DMS79 (cell line): ENCODE results near the gene PDZD2.
"Not testable (repeated sequence)": the region's sequence is repeated elsewhere in the genome, so short reads cannot be mapped to it uniquely, and the experiment has no call there.

ENCODE experiments used
- DNase-seq: peaks from one replicate; lab custom pipeline; 2025; lab: John Stamatoyannopoulos, UW

Gene PDZD2

GRCh38 chr5:32103521-32103920 lies 464.6 kb downstream of the PDZD2 start:
- DNase-seq = no peak

DNA sequence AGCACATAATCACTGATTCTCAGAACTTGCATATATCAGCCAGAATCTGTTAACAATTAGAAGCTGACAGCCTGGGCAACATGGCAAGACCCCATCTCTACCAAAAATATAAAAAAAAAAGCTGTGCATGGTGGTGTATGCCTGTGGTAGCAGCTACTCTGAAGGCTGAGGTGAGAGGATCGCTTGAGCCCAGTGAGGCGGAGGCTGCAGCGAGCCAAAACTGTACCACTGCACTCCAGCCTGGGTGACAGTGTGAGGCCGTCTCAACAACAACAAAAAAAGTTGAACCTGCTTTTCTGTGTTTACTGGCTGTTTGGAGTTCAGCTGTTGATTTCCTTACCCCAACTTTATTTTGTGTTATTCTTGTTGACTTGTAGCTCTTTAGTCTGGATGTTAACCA lies 468.4 kb downstream of the PDZD2 start:
- no peak for DNase-seq

- DNase-seq = no peak
Measured at GRCh38 chr5:32108167-32108566, 469.2 kb downstream of the PDZD2 start.

GRCh38 chr5:32109236-32109635 lies 470.3 kb downstream of the PDZD2 start:
- no peak for DNase-seq

- no peak for DNase-seq
Measured at GRCh38 chr5:32110111-32110696, 471.3 kb downstream of the PDZD2 start.

DNA sequence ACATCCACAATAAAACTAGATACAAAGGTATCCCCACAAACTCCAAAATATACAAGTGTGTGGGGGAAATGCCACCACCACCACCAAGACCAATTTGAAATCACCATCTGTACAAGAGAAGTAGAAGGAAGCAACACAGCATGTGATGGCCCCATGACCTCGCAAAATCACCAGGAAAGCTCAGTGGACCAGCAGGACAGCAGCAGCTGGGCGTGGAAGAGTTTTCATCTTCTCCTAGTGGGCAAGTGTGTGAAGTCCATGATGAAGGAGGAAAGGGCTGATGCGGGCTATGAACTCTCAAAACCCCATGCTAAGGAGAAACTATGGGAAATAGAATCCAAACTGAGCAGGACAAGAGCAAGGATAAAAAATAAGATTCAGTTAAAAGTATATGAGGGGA lies 477.1 kb downstream of the PDZD2 start:
- DNase-seq = no peak

DNA sequence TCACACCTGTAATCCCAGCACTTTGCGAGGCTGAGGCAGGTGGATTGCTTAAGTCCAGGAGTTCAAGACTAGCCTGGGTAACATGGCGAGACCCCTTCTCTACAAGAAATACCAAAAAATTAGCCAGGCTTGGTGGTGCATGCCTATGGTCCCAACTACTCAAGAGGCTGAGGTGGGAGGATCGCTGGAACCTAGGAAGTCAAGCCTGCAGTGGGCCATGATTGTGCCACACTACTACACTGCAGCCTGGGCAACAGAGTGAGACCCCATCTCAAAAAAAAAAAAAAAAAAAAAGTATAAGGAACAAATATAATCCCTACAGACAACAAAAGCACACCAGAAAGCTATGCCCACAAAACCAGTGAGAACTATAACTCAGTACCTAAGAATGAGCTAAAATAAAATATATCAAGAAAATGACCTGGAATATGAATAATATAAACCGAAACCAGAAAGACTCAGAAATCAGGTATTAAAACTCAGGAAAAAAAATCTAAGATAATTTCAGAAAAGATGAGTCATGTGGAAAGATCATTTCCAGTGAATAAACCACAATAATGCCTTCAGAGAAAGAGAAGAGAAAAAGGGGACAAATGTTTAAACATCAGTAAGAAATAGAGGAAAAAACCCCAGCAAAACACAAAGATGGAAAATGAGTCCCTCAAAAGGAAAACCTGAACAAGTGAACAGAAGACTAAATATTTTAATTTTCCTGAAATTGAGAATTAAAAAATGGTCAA lies 477.8 kb downstream of the PDZD2 start:
- DNase-seq = no peak

GRCh38 chr5:32118922-32119321 lies 480.0 kb downstream of the PDZD2 start:
- not testable (repeated sequence) for DNase-seq

DNA sequence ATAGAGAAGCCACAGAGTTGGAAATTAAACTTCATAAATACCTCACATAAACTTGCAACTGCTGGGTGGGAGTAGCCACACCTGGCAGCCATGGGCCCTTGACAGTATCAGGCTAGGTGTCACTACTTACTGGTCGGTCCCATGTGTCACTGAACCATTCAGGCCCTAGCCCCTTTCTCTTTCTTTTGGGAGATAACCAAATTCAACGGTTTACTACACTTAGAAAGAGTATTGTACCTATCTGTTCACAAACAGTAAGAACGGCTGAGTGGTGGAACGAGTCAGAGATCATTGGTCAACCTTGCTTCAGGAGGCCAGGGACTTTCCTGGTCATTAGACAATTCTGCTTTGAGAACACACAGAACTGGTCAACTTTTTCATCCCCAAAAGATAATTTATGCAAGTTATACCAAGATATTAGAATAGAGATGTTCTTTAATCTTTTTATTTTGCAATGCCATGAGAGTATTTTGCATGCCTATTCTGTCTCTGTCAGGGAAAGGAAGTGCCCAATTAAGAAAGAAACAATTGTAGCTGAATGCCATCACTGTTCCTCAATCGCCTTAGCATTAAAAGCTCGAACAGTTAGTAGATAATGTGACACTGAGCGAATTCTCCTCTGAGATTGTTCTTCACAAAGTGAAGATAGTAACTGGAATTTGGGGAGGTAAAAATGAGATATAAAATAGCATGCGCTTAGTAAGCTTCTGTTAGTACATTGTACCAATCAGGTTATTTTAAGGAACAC lies 484.3 kb downstream of the PDZD2 start:
- no peak for DNase-seq

DNA sequence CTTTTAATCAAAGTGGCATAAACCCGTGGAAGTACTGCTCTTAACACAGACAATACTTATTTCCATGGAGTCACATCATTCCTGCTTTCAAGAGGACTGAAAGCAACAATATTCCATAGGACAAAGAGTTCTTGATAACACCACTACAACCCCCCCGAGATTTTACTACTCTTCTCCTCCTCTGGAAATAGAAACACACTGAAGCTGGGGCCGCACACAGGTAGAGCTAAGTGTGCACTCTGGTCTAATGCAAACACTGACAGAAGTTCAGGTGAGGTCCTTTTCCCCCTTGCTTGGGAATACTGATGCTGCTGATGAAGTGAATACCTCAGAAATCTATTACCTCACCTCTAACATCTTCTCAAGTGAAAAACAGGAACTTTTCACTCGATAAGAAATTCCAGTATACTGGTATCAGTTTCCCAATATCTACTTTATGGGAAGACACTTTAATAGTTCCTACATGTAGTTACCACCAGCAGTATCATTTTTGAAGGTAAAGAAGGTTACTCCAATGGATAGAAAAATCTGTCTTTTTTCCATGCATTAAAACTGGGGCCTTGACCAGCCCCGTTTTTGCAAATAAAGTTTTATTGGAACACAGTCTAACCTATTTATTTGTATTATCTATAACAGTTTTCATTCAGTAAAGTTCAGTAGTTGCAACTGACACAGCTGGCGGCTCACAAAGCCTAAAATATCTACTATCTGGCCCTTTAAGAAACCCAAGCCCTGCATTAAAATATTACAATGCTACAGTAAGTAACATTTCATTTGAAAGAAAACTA lies 485.2 kb downstream of the PDZD2 start:
- DNase-seq = no peak

GRCh38 chr5:32126691-32127090 lies 487.8 kb downstream of the PDZD2 start:
- DNase-seq = no peak

GRCh38 chr5:32127711-32128110 lies 488.8 kb downstream of the PDZD2 start:
- no peak for DNase-seq

GRCh38 chr5:32129074-32129598 lies 490.2 kb downstream of the PDZD2 start:
- DNase-seq = no peak

DNA sequence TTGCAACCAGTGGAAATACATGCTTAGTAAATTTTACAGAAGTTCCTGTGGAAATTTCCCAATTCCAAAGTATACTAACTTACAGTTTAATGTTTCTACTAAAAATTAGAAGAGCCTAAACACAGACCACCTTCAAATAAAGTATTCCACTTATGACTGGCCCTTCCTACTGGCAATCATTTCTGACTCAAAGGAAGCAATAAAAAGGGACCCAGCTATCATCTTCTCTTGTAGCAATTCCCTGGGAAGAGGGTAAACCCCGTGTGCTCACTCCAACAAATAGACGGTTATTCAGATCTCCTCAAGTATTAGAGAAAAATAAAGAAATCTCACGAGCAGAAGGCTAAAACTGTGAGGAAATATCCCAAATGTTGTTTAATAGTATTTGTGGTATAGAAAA lies 491.9 kb downstream of the PDZD2 start:
- no peak for DNase-seq

- no peak for DNase-seq
Measured at GRCh38 chr5:32131604-32132003, 492.7 kb downstream of the PDZD2 start.

DNA sequence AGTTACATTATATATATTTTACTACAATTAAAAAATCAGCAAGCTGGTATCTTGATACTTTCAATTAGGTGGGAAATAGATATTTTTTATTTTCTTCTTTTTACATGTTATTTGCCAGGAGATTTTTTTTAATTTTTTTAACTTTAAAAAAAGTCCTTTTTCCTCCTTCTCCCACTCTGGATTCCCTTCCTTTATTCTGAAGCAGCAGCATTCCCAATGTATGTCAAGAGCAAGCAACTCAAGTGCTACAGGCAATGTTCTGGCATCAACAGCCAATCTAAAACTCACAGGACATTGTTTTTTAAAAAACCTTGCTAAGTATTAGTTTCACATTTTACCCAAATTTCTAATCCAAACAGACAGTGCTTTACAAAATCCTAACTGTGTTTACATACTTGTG lies 493.8 kb downstream of the PDZD2 start:
- no peak for DNase-seq

DNA sequence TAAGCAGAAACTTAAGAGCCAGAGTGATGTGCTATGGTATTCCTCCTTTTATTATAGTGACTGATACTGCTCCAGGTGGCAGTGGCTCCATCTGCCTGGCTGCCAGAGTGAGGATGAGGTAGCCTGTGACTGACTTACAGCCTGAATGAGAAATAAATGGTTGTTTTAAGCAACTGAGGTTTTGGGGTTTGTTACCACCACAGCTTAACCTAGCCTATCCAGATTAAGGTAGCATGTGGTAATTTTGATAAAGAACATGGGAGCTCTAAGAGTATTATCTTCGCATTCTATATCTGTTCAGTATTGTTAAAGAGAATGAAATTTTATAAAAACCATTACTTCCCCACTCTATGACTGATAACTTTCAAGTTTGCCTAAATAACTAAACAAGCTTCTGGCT lies 496.2 kb downstream of the PDZD2 start:
- no peak for DNase-seq

- no peak for DNase-seq
Measured at GRCh38 chr5:32136342-32136741, 497.4 kb downstream of the PDZD2 start.

- no peak for DNase-seq
Measured at GRCh38 chr5:32138839-32139493, 500.0 kb downstream of the PDZD2 start.

DNA sequence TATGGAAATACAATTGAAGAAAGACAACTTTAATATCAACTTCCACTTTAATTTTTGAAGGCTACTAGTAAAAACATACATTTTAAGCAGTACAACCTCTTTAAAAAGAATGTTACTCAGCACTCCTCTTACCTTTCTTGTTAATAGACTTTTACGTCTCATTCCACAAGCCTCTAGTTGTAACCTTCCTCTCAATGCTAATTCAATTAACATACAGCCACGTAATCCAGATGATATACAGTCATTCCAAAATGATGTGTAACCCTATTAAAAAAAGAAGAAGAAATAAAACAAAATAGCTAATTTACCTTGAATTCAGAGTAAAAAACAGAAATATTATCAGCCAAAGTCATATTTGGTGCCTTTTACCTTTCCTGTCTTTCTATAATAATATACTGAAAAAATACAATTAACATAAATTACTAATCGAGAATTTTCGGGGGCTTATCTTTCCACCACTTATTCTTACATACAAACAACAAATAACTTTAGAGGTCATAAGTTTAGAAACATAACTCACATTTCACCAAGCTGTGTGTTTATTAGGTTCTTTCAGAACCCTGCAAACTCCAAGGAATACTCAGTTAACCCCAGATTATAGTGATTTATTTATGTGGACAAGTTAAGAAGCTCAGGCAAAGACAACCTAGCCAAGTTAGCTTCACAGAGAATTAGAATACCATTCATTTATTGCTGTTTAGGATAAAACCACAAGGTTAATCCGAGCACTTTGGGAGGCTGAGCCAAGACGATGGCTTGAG lies 504.9 kb downstream of the PDZD2 start:
- no peak for DNase-seq
